PC-9 (cell line): ENCODE results near the gene TMEFF2.

ENCODE experiments used
- CTCF ChIP-seq: fragments of 200-600 bp; sonication (generic); conservative IDR thresholded peaks from 2 replicates; pipeline ENCODE4 v1.6.1; 2017; ENCODE audit warnings: mixed run types, antibody characterized with exemption, mild to moderate bottlenecking, moderate library complexity
- EZH2 ChIP-seq: fragments of 200-600 bp; sonication (generic); IDR thresholded peaks from 2 replicates; pipeline ENCODE4 v1.8.0; 2017; ENCODE audit warnings: antibody characterized with exemption, low read depth

- no peak for TF ChIP-seq EZH2
- no peak for TF ChIP-seq CTCF
Observed at GRCh38 chr2:192025637-192026036, 169.1 kb downstream of the TMEFF2 start.
